Cerebellar cortex (tissue), 1 donor: Measurements from ENCODE around the gene ZNF541.

Source experiments
- DNase-seq: peaks from one replicate; pipeline ENCODE4 v3.0.0-alpha.2; 2015; ENCODE audit warnings: low spot score

Gene ZNF541

DNA sequence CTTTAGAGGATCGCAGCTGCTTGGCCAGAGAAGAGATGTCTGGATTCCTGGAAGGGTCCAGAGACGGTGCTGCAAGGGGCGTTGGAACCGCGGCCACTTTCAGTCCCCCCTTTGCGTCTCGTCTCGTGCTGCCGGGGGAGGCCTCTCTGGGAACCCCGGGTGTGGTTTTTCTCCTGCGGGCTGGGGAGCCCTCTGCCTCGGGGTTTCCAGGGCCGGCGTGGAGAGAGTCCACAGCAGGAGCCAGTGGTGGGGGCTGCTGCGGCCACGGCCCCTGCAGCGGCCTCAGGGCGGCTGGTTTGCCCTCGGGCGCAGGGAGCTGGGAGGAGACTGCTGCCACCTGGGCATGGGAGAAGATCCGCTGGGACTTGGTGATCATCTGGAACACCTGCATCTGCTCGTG lies 28.5 kb downstream of the ZNF541 start:
- DNase-seq: no peak

DNA sequence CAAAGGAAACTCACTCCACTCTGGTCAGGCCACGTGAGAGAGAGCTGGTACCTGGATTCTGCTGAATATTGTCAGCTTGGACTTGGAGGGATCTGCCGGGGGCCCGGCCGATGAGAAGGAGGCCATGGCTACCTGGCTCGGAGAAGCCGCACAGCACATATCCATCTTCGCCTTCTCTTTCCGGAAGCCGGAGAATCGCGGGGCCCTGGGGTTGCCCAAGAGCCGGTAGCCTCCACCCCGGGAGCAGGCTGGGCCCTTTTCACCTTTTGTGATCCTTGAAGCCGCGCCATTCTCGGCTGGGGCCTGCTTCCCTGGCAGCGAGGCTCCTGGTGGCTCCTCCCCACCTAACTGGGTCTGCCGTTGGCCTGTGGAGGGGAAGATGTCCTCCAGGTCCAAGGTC lies 28.9 kb downstream of the ZNF541 start:
- DNase-seq: no peak

DNA sequence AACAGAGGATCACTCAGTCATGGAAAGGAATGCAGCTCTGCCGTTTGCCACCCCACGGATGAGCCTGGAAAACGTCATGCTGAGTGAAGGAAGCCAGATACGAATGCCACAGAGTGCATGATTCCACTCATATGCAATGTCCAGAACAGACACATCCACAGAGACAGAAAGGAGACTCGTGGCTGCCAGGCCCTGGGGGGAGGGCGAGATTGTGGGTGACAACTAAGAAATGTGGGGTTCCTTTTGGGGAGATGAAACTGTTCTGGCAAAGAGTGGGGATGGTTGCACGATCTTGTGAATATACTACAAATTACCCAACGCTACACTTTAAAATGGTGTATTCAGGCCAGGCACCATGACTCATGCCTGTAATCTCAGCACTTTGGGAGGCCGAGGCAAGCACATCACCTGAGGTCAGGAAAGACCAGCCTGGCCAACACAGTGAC lies 30.9 kb downstream of the ZNF541 start:
- DNase-seq: no peak

DNA sequence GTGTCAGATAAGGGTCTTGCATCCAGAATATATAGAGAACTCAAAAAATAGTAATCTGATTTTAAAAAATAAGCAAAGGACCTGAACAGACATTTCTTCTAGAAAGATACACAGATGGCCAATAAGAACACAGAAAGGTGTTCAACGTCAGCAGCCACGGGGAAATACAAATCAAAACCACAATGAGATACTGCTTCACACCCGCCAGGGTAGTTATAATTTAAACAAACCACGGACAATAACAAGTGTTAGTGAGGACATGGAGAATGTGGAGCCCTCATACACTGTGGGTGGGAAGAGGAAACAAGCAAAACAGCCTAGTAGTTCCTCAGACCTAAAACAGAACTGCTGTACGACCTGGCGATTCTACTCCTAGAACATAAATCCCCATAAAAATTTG lies 31.4 kb downstream of the ZNF541 start:
- DNase-seq: no peak

DNA sequence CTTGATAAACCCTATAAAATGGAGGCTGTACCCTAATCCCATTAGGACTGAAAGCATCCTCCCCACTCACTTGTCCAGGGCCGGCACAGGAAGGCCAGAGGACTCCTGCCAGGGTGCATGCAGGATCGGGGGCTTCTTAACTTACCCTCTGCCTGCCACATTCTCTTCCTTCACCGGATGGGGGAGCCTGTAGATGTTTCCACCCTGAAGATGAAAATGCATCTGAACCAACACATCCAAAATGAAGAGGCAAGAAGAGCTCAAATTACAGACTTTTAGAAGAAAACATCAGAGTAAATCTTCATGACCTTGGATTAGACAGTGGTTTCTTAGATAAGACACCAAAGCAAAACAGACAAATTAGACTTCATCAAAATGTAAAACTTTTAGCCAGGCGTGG lies 32.2 kb downstream of the ZNF541 start:
- DNase-seq: peak; percentile 34

DNA sequence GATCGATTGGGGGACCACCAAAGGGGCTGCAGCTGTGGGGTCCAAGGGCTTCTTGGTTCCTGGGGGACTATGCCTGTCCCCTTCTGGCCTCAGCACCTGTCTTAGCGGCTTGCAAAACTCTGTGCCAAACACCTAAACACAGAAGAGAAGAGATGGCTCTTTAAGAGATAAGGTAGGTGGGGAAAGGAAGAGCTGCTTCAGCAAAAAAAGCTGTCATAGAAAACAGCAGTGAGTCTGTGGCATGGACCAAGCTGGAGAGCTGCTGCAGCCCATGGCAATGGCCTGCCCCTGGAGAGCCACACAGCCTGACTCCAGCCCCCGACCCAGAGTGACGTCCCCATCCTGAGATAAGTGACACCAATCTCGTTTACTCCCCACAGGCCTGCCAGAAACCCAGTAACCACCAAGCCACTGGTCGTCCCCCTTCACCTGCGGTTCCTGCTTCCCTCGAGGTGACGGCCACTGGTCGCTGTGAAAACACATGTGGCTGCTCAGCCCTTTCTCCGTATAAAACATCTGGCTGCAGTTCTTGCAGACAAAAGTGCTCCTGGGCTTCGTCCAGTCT lies 33.1 kb downstream of the ZNF541 start:
- DNase-seq: no peak

DNA sequence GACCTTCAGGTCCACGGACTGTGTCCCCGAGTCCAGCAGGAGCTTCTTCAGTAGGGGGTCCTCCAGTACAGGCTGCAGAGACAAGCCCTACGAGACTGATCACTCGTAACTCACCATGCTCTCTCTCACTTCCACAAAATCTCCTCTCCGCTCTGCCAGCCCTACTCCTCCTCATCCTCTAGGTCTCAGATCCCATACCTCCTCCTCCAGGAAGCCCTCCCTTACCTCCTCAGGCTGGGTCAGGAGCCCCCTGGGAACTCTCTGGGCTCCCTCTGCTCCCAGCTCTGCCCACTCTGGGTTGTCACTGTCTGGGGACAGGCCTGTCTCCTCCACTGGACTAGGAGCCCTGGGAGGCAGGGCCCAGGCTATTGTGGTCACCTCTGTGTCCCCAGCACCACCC lies 34.1 kb downstream of the ZNF541 start:
- DNase-seq: no peak

DNA sequence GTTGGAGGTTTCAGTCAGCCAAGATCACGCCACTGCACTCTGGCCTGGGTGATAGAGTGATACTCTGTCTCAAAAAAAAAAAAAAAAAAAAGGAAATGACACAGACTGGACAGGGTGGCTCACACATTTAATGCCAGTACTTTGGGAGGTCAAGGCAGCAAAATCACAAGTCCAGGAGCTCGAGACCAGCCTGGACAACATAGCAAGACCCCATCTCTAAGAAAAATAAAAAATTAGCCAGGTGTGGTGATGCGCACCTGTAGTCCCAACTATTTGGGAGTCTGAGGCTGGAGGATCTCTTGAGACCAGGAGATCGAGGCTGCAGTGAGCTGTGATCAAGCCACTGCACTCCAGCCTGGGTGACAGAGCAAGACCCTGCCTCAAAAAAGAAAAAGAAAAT lies 35.5 kb downstream of the ZNF541 start:
- DNase-seq: no peak

DNA sequence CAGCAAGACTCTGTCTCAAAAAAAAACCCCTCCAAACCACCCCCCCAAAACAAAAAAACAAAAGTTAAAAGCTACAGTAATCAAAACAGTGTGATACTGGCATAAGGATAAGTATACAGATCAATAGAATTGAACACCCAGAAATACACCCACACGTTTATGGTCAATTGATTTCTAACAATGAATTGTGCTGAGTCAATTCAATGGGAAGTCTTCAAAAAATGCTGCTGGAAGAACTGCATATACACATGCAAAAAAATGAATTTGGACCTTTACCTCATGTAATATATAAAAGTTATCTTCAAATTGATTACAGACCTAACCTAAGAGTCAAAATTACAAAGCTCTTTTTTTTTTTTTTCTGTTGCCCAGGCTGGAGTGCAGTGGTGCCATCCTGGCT lies 38.3 kb downstream of the ZNF541 start:
- DNase-seq: no peak

DNA sequence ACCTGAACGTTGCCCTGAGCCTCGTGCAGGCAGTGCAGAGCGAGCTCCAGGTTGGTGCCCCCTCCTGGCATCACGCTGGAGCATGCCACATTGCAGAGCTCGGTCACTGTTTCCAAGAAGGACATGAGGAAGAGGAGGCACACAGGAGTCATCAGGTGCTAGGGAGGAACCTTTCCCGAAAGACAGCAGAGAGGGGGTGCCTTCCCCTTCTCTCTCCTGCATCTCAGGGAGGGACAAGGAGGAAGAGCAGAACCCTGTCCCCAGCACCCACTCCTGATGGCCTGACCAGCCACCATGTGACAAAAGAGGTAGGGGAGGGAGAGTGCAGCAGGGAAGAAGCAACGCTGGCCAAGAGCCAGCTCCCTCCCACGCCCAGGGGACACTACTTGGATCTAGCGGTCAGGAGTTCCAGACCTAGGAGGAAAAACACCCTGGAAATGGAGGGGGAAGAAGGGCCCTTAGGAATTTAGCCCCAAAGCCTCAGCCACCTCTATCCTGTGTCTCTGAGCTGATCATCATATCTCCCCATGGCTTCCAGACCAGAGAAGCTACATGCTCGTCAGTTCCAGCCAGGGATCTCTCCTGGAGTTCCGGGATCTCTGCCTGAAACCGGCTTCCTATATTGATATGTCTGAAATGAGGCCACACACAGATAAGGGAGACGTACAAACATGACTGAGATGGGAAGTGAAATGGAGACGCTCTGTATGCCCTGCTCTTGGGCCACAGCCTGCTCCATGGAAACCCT lies 41.1 kb downstream of the ZNF541 start:
- DNase-seq: no peak

DNA sequence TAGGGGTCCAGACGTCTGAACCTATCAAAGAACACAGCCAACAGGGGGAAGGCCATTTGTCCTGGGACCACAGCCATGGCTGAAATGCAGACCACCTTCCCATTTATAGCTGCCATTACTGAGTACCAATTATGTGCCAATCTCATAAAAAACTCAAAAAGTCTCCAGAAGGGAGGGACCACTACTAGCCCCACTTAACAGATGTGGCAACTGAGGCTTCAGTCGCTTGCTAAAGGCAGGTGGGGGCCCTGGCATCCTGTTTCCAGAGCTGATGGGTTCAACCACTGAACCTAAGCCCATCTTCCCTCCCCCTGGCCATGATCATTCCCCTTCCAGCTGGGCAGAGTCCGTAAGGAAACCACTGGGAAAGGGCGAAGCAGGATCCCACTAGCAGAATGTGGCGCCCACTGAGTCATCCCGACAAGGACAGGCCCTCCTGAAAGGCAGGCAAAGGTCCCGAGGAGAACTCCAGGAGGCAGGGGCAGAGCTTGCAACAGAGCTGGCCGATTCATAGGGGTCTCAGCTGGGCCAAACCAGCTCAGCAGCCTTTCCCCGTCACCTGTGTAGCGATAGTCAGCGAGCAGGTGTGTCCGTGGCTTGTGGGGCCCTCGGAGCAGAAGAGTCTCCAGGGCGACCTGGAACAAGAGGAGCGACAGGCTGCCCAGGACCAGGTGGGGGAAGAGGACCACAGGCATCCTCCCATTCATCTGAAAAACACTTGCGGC lies 43.8 kb downstream of the ZNF541 start:
- no peak for DNase-seq

DNA sequence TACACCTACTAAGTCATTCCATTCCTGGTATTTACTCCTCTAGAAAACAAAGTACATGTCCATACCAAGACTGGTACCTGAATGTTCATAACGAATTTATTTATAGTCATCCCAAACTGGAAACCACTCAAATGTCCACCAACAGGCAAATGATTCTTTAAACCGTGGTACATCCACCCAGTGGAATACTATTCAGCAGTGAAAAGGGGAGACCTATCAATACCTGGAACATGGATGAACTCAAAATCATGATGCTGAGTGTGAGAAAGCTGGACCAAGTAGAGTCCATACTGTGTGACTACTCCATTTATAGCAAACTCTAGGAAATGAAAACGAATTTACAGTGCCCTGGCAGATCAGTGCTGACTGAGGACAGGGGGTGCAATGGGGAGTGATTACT lies 46.1 kb downstream of the ZNF541 start:
- no peak for DNase-seq

DNA sequence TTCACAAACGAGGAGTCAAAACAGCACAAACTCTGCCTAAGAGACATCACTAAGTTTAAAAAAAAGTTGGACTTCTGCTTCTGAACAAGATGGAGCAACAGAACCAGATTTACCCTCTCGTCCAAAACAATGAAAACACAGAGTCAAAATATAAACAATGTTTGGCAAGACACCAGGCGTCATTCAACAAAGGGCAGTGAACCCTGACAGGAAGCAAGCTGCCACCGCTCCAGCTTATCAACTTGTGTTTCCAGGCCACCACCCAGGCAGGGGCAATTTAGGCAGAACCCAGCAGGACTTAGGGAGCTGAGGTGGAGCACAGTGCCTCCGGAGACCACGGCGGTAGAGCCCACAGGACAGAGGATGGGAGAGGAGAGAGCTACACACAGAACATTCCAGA lies 49.5 kb downstream of the ZNF541 start:
- no peak for DNase-seq
